K562 (cell line): ENCODE data around the gene VWA1. TPM values are rescaled to one million over a fixed set of nuclear protein-coding genes. Genes with fewer than 3 reads are reported as not detected.

Source experiments
- ATAC-seq: fragments of 200-7000 bp; cut with Tn5 transposase; 3 replicates; pipeline ENCODE4 v1.9.1; 2020; ENCODE audit warnings: moderate library complexity
- BruUV-seq: library from RNA; stranded (reverse); fragments of 400-500 nt; replicated peaks from 2 replicates; lab custom pipeline; 2021; lab: Mats Ljungman, UMichigan
- CTCF ChIA-PET: fragments of 300-600 bp; formaldehyde crosslinking; extraction: SDS; loops from one replicate; lab custom pipeline; 2021; ENCODE audit warnings: low intra/inter-chr PET ratio; lab: Yijun Ruan, JAX
- POLR2A ChIA-PET: fragments of 300-600, 350-650 bp; sonication (Branson Sonifier 250); formaldehyde crosslinking; extraction: SDS; loops from one replicate; lab custom pipeline; 2021; ENCODE audit warnings: antibody characterized with exemption, inconsistent platforms; lab: Yijun Ruan, JAX
- DNase-seq, 4 experiments: peaks; one replicate each; pipeline versions ENCODE4 v3.0.0 to v3.0.0-alpha.2; 2011 to 2018; ENCODE audit warnings: low spot score in 3 of 4, mixed read lengths in 3 of 4; ENCODE audit errors: extremely low read depth in 1 of 4
- FAIRE-seq: peaks from 2 replicates; lab custom pipeline; 2011; peaks lifted over from hg19 to GRCh38; lab: Jason Lieb, UNC
- H2AFZ ChIP-seq: 2 replicates; pipeline ENCODE4 v1.6.0; 2011; ENCODE audit warnings: low read depth, low read length, control low read depth, inconsistent platforms
- H3K27ac ChIP-seq: fragments of 200-600 bp; 3 replicates; pipeline ENCODE4 v1.8.0; 2011; ENCODE audit warnings: low read depth, mild to moderate bottlenecking, control low read depth, inconsistent platforms, low read length, moderate library complexity, mixed read lengths; ENCODE audit errors: extremely low read depth
- H3K27me3 ChIP-seq, 2 experiments: fragments of 300-600 bp in 1 of 2; 2 replicates in 1 of 2; 3 replicates in 1 of 2; pipeline versions ENCODE4 v1.6.0 to v1.8.0; 2011; ENCODE audit warnings: inconsistent platforms in 2 of 2, low read length in 2 of 2, mild to moderate bottlenecking in 1 of 2, mixed read lengths in 1 of 2, moderate library complexity in 1 of 2; ENCODE audit not compliant: control insufficient read depth in 2 of 2, insufficient read depth in 2 of 2
- H3K36me3 ChIP-seq: fragments of 300-600 bp; 3 replicates; pipeline ENCODE4 v1.8.0; 2011; ENCODE audit warnings: mild to moderate bottlenecking, low read length, inconsistent platforms; ENCODE audit not compliant: control insufficient read depth, insufficient read depth
- H3K4me1 ChIP-seq, 2 experiments: fragments of 200-600 bp in 1 of 2; replicated peaks in 1 of 2; 2 replicates in 1 of 2; 3 replicates in 1 of 2; pipeline versions ENCODE4 v1.5.1 to v1.8.0; 2011; ENCODE audit warnings: inconsistent platforms in 2 of 2, low read length in 2 of 2, mild to moderate bottlenecking in 1 of 2, mixed read lengths in 1 of 2, moderate library complexity in 1 of 2; ENCODE audit not compliant: control insufficient read depth in 2 of 2, insufficient read depth in 2 of 2
- H3K4me2 ChIP-seq: 2 replicates; pipeline ENCODE4 v1.6.1; 2011; ENCODE audit warnings: low read length, control low read depth, inconsistent platforms, mixed read lengths; ENCODE audit not compliant: insufficient read depth
- H3K4me3 ChIP-seq: fragments of 200-600 bp; sonication (generic), shearing (Covaris generic); 2 replicates; pipeline ENCODE4 v1.5.1; 2016; ENCODE audit warnings: control low read depth, inconsistent platforms
- H3K79me2 ChIP-seq: fragments of 200-600 bp; 3 replicates; pipeline ENCODE4 v1.8.0; 2011; ENCODE audit warnings: low read length, inconsistent platforms; ENCODE audit not compliant: control insufficient read depth, insufficient read depth
- H3K9ac ChIP-seq, 2 experiments: 2 replicates each; pipeline versions ENCODE4 v1.6.0 to v1.6.1; 2011; ENCODE audit warnings: low read depth in 2 of 2, low read length in 2 of 2, control low read depth in 1 of 2, inconsistent platforms in 1 of 2, mild to moderate bottlenecking in 1 of 2, mixed read lengths in 1 of 2; ENCODE audit not compliant: insufficient read depth in 1 of 2
- H3K9me1 ChIP-seq: one replicate; pipeline ENCODE4 v1.6.0; 2011; ENCODE audit warnings: inconsistent platforms, mild to moderate bottlenecking, low read length, moderate library complexity; ENCODE audit not compliant: control insufficient read depth, insufficient read depth
- H3K9me3 ChIP-seq: replicated peaks from 2 replicates; pipeline ENCODE4 v1.5.1; 2011; ENCODE audit warnings: low read depth, low read length, inconsistent platforms; ENCODE audit not compliant: control insufficient read depth, insufficient read depth
- H4K20me1 ChIP-seq: replicated peaks from 2 replicates; pipeline ENCODE4 v1.6.1; 2011; ENCODE audit warnings: low read length, inconsistent platforms, mixed read lengths; ENCODE audit not compliant: control insufficient read depth, insufficient read depth
- CEBPB ChIP-seq: fragments of 450-650 bp; IDR thresholded peaks from 2 replicates; pipeline ENCODE4 v1.6.1; 2016; ENCODE audit warnings: missing genetic modification characterization, missing compliant biosample characterization
- ETV1 ChIP-seq: fragments of 450-650 bp; conservative IDR thresholded peaks from 2 replicates; pipeline ENCODE4 v1.6.1; 2016; ENCODE audit warnings: missing genetic modification characterization, control low read depth, low read depth, missing compliant biosample characterization
- SRSF9 ChIP-seq: fragments of 200-400 bp; formaldehyde crosslinking; IDR thresholded peaks from 2 replicates; pipeline ENCODE4 v1.6.1; 2017; ENCODE audit warnings: low read depth, low read length, borderline replicate concordance
- TCF3 ChIP-seq: sonication (generic); formaldehyde crosslinking; IDR thresholded peaks from 2 replicates; pipeline ENCODE4 v1.4.0; 2020; ENCODE audit warnings: mild to moderate bottlenecking, missing genetic modification reagents
- ZNF431 ChIP-seq: sonication (generic); formaldehyde crosslinking; IDR thresholded peaks from 2 replicates; pipeline ENCODE4 v1.8.0; 2022; ENCODE audit warnings: mild to moderate bottlenecking, missing genetic modification reagents
- WGBS: fragments of 100-300 bp; shearing (Covaris generic); methylation state at CpG from one replicate; pipeline ENCODE4 v1.1.6; 2016; ENCODE audit warnings: low coverage, mixed read lengths; ENCODE audit not compliant: insufficient coverage; ENCODE audit errors: missing lambda C conversion rate; 5-methylcytosine and 5-hydroxymethylcytosine counted together
- in situ Hi-C: fragments of 300-500 bp; cut with MboI; formaldehyde crosslinking; loops from 4 replicates; pipeline ENCODE4 v1.15.0; 2018; ENCODE audit warnings: inconsistent platforms, mixed read lengths
- intact Hi-C: fragments of 100-400 bp; cut with micrococcal nuclease; formaldehyde crosslinking; loops from 2 replicates; pipeline ENCODE4 v1.14.2; 2022
- polyA plus RNA-seq, 8 experiments: library from polyadenylated mRNA; depleted of rRNA in 4 of 8; stranded (reverse) in 5 of 8; unstranded in 3 of 8; fragments of >200 nt; fragmentation: Nextera tagmentation in 2 of 8; fragmentation: Illumina TruSeq in 1 of 8; extraction: Ambion mirVana in 2 of 8; extraction: Trizol in 1 of 8; gene quantifications; 2 replicates each; pipeline versions ENCODE4 v1.2.1 to v1.2.3, GENCODE V29; 2011 to 2014; ENCODE audit warnings: inconsistent platforms in 1 of 8, missing spikeins in 1 of 8
- total RNA-seq, 7 experiments: library from RNA; depleted of rRNA in 6 of 7; stranded (reverse); fragments of >200 nt in 6 of 7; fragmentation: Illumina TruSeq in 2 of 7; extraction: Trizol in 2 of 7; gene quantifications; 2 replicates each; pipeline versions ENCODE4 v1.2.1 to v1.2.3, GENCODE V29; 2011 to 2021; ENCODE audit warnings: low replicate concordance in 1 of 7
- TF ChIP-seq, protein P1 (sequence below), 2 experiments: fragments of 450-650 bp; IDR thresholded peaks; 2 replicates each; pipeline ENCODE4 v1.6.1; 2018; ENCODE audit warnings: mild to moderate bottlenecking in 2 of 2, low read depth in 1 of 2; ENCODE audit not compliant: partially characterized antibody in 2 of 2
- TF ChIP-seq, protein P2 (sequence below): fragments of 250-450 bp; sonication (Bioruptor Pico); IDR thresholded peaks from 2 replicates; pipeline ENCODE4 v1.8.0; 2022; ENCODE audit warnings: moderate library complexity, mild to moderate bottlenecking, inconsistent platforms
- TF ChIP-seq, protein P3 (sequence below): fragments of 250-450 bp; sonication (Bioruptor Pico); IDR thresholded peaks from 2 replicates; pipeline ENCODE4 v1.5.0; 2021; ENCODE audit warnings: mild to moderate bottlenecking, borderline replicate concordance

Gene VWA1
- total and polyA plus RNA-seq, 9 of the 15 experiments (the other 6 are each of a cell fraction or from before 2014, with no cell fraction given): 0.01 to 6.4 (median 0.85) TPM

DNA sequence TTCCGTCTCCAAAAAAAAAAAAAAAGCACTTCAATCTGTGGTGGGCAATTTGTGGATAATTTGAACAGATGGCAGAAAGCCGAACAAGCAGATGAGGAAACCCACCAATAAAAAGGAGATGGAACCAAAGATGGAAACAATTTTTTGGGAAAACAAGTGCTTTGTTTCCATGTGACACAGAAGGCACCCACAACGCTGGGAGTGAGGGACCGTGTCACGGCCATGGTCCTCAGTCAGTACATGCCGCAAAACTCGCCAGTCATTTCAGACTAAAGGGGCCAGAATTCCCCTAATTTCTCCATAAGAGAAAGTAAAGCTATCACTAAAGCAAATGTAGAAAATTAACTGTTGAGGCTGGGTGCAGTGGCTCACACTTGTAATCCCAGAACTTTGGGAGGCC lies 41.4 kb upstream of the VWA1 start (continued):
- TF ChIP-seq, protein P1, sequence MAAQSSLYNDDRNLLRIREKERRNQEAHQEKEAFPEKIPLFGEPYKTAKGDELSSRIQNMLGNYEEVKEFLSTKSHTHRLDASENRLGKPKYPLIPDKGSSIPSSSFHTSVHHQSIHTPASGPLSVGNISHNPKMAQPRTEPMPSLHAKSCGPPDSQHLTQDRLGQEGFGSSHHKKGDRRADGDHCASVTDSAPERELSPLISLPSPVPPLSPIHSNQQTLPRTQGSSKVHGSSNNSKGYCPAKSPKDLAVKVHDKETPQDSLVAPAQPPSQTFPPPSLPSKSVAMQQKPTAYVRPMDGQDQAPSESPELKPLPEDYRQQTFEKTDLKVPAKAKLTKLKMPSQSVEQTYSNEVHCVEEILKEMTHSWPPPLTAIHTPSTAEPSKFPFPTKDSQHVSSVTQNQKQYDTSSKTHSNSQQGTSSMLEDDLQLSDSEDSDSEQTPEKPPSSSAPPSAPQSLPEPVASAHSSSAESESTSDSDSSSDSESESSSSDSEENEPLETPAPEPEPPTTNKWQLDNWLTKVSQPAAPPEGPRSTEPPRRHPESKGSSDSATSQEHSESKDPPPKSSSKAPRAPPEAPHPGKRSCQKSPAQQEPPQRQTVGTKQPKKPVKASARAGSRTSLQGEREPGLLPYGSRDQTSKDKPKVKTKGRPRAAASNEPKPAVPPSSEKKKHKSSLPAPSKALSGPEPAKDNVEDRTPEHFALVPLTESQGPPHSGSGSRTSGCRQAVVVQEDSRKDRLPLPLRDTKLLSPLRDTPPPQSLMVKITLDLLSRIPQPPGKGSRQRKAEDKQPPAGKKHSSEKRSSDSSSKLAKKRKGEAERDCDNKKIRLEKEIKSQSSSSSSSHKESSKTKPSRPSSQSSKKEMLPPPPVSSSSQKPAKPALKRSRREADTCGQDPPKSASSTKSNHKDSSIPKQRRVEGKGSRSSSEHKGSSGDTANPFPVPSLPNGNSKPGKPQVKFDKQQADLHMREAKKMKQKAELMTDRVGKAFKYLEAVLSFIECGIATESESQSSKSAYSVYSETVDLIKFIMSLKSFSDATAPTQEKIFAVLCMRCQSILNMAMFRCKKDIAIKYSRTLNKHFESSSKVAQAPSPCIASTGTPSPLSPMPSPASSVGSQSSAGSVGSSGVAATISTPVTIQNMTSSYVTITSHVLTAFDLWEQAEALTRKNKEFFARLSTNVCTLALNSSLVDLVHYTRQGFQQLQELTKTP (IDR thresholded peaks at IDR 0.05; ENCODE audit: low read depth in 1 of 2, partially characterized antibody in 2 of 2): no peak
- TF ChIP-seq SRSF9: no peak
- TF ChIP-seq CEBPB (tag): no peak

DNA sequence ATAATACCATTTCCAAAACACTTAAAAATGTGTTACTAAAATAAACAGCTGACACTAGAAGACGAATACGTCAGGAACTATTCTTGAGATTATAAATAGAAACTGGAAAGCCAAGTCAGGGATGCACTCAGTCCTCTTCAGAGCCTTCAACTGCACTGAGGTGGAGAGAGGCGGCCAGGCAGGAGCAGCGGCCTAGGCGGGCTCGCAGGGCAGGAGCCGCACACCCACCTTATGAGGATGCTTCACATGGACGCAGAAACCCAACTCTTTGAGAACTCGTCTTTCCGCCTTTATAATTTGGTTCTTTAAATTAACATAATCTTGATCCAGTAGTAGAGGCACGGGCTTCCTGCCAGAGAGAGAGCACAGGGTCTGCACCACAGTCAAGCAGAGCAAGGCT lies 40.3 kb upstream of the VWA1 start:
- intact Hi-C loops: loop anchor here (10.0 kb wide), 1 partner anchor 120 kb away; the partner anchor contains the start of gene ATAD3A
- POLR2A ChIA-PET: interaction anchor here (0.7 to 5.2 kb wide), 3 partner anchors 7 to 20 kb away, joined by 3 to 58 read pairs (median 3); partner anchors contain the start of gene AURKAIP1
- TF ChIP-seq ETV1 (tag) (no peak), ZNF431 (no peak), TCF3 (CRISPR knock-in tag) (no peak)
- TF ChIP-seq, protein P2, sequence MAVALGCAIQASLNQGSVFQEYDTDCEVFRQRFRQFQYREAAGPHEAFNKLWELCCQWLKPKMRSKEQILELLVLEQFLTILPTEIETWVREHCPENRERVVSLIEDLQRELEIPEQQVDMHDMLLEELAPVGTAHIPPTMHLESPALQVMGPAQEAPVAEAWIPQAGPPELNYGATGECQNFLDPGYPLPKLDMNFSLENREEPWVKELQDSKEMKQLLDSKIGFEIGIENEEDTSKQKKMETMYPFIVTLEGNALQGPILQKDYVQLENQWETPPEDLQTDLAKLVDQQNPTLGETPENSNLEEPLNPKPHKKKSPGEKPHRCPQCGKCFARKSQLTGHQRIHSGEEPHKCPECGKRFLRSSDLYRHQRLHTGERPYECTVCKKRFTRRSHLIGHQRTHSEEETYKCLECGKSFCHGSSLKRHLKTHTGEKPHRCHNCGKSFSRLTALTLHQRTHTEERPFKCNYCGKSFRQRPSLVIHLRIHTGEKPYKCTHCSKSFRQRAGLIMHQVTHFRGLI (CRISPR knock-in tag): no peak
- TF ChIP-seq, protein P3, sequence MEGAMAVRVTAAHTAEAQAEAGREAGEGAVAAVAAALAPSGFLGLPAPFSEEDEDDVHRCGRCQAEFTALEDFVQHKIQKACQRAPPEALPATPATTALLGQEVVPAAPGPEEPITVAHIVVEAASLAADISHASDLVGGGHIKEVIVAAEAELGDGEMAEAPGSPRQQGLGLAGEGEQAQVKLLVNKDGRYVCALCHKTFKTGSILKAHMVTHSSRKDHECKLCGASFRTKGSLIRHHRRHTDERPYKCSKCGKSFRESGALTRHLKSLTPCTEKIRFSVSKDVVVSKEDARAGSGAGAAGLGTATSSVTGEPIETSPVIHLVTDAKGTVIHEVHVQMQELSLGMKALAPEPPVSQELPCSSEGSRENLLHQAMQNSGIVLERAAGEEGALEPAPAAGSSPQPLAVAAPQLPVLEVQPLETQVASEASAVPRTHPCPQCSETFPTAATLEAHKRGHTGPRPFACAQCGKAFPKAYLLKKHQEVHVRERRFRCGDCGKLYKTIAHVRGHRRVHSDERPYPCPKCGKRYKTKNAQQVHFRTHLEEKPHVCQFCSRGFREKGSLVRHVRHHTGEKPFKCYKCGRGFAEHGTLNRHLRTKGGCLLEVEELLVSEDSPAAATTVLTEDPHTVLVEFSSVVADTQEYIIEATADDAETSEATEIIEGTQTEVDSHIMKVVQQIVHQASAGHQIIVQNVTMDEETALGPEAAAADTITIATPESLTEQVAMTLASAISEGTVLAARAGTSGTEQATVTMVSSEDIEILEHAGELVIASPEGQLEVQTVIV (CRISPR knock-in tag): no peak
- H3K36me3 ChIP-seq: peaks cover 78% of the 10 kb centered on the region
- H3K27ac ChIP-seq: no peak overlapping the region
- no peak overlapping the region for H2AFZ ChIP-seq
- CTCF ChIA-PET: no interaction called here
- H3K9me1 ChIP-seq: no peaks in the 10 kb centered on the region
- no peak overlapping the region for H3K9ac ChIP-seq
- in situ Hi-C loops: no loop called here
- no peak for FAIRE-seq
- H3K9me3 ChIP-seq: no peaks in the 10 kb centered on the region
- no peaks in the 10 kb centered on the region for H3K27me3 ChIP-seq
- H3K4me3 ChIP-seq: no peak overlapping the region
- no TSS peak for BruUV-seq
- H3K79me2 ChIP-seq: peaks cover 65% of the 10 kb centered on the region
- peaks cover 6% of the 10 kb centered on the region for H4K20me1 ChIP-seq
- H3K4me1 ChIP-seq: peaks cover 17 to 28% of the 10 kb centered on the region in 2 experiments
- no peak overlapping the region for H3K4me2 ChIP-seq
- 94% methylated on average over 11 of the region's 11 CpGs for WGBS
- DNase-seq: no peak
- ATAC-seq: no peak
